Hypothalamus (tissue), 51 donors: ENCODE results near the gene SORD.
A peak's percentile ranks its signal among the peaks of the same experiment; 100 is the strongest.
"Not testable (repeated sequence)": the region's sequence is repeated elsewhere in the genome, so short reads cannot be mapped to it uniquely, and the experiment has no call there.

Source experiments
- DNase-seq, 51 donors: peaks; one replicate each; lab custom pipeline; 2025; lab: John Stamatoyannopoulos, UW

The SORD gene

GRCh38 chr15:45023659-45024225 is 747 bp downstream of the SORD start:
- peak in 6 of 51 donors; percentile 5 to 63 (median 45) for DNase-seq

GRCh38 chr15:45024649-45025048 is 1.7 kb downstream of the SORD start:
- DNase-seq: peak in 4 of 51 donors; percentile 9 to 24 (median 14)

GRCh38 chr15:45025627-45026026 is 2.6 kb downstream of the SORD start:
- not testable (repeated sequence) for DNase-seq

GRCh38 chr15:45026651-45027190 is 3.7 kb downstream of the SORD start:
- DNase-seq: no peak

GRCh38 chr15:45027220-45027619 is 4.2 kb downstream of the SORD start:
- DNase-seq: peak in 1 of 51 donors; percentile 3

GRCh38 chr15:45030743-45031142 is 7.7 kb downstream of the SORD start:
- DNase-seq: no peak

- DNase-seq: not testable (repeated sequence)
Measured at GRCh38 chr15:45031522-45032028, 8.6 kb downstream of the SORD start.

- not testable (repeated sequence) for DNase-seq
Measured at GRCh38 chr15:45032501-45032900, 9.5 kb downstream of the SORD start.

- not testable (repeated sequence) for DNase-seq
Measured at GRCh38 chr15:45034087-45034486, 11.1 kb downstream of the SORD start.

- not testable (repeated sequence) for DNase-seq
Measured at GRCh38 chr15:45034600-45035375, 11.8 kb downstream of the SORD start.

- peak in 44 of 51 donors; percentile 5 to 78 (median 40) for DNase-seq
Measured at GRCh38 chr15:45036812-45037781, 14.1 kb downstream of the SORD start.

GRCh38 chr15:45037936-45038335 is 14.9 kb downstream of the SORD start:
- no peak for DNase-seq

- DNase-seq: not testable (repeated sequence)
Measured at GRCh38 chr15:45040396-45040795, 17.4 kb downstream of the SORD start.

GRCh38 chr15:45041538-45041937 is 18.5 kb downstream of the SORD start:
- DNase-seq: peak in 2 of 51 donors; percentile 3 to 5

GRCh38 chr15:45042859-45043258 is 19.9 kb downstream of the SORD start:
- not testable (repeated sequence) for DNase-seq

- not testable (repeated sequence) for DNase-seq
Measured at GRCh38 chr15:45044270-45044669, 21.3 kb downstream of the SORD start.

- not testable (repeated sequence) for DNase-seq
Measured at GRCh38 chr15:45048449-45048793, 25.4 kb downstream of the SORD start.

GRCh38 chr15:45048794-45049631 is 26.0 kb downstream of the SORD start:
- DNase-seq: peak in 4 of 51 donors; percentile 5 to 12 (median 7)

GRCh38 chr15:45050587-45050986 is 27.6 kb downstream of the SORD start:
- DNase-seq: no peak

GRCh38 chr15:45052676-45053075 is 29.7 kb downstream of the SORD start:
- DNase-seq: not testable (repeated sequence)
